ENCODE measurements around the gene BCOR. TPM values are rescaled to one million over a fixed set of nuclear protein-coding genes. Genes with fewer than 3 reads are reported as not detected.

BCOR gene
- total RNA-seq, 1 donor from 2014 or later: 15.1 TPM

- Histone ChIP-seq H3K4me1 (peaks cover 15% of the 10 kb centered on the region), H3K9me3 (replicated peaks) (no peaks in the 10 kb centered on the region), H3K4me3 (no peak overlapping the region), H3K36me3 (no peaks in the 10 kb centered on the region), H3K27ac (replicated peaks) (peak overlapping the region; percentile 93), H3K27me3 (ENCODE audit: low read depth) (no peaks in the 10 kb centered on the region)
- intact Hi-C loops (cut with micrococcal nuclease): no loop called here
- DNase-seq: peak; percentile 31
- TF ChIP-seq CTCF (IDR thresholded peaks at IDR 0.05; ENCODE audit: borderline replicate concordance): no peak
Observed at GRCh38 chrX:40100141-40100536, 2.4 kb upstream of the BCOR start.

GRCh38 chrX:40099055-40099958 lies 1.5 kb upstream of the BCOR start:
- no peak for TF ChIP-seq CTCF (IDR thresholded peaks at IDR 0.05; ENCODE audit: borderline replicate concordance)
- peak overlapping the region; percentile 93 for H3K27ac ChIP-seq (replicated peaks)
- no peaks in the 10 kb centered on the region for H3K36me3 ChIP-seq
- H3K9me3 ChIP-seq (replicated peaks): no peaks in the 10 kb centered on the region
- peaks cover 18% of the 10 kb centered on the region for H3K4me1 ChIP-seq
- DNase-seq: peak; percentile 33
- intact Hi-C loops (cut with micrococcal nuclease): loop anchor here (10.0 kb wide), 1 partner anchor 45 kb away; no protein-coding TSS in a partner anchor
- H3K4me3 ChIP-seq: peak overlapping the region; percentile 86
- no peaks in the 10 kb centered on the region for H3K27me3 ChIP-seq (ENCODE audit: low read depth)

- H3K27me3 ChIP-seq (ENCODE audit: low read depth): no peaks in the 10 kb centered on the region
Observed at GRCh38 chrX:40098264-40099054, 701 bp upstream of the BCOR start.

GRCh38 chrX:40097141-40097503 lies 636 bp downstream of the BCOR start:
- peaks cover 25% of the 10 kb centered on the region for H3K4me1 ChIP-seq
- peak overlapping the region; percentile 93 for H3K27ac ChIP-seq (replicated peaks)
- H3K4me3 ChIP-seq: peak overlapping the region; percentile 86
- no peaks in the 10 kb centered on the region for H3K27me3 ChIP-seq (ENCODE audit: low read depth)
- H3K9me3 ChIP-seq (replicated peaks): no peaks in the 10 kb centered on the region
- no peaks in the 10 kb centered on the region for H3K36me3 ChIP-seq
- no peak for TF ChIP-seq CTCF (IDR thresholded peaks at IDR 0.05; ENCODE audit: borderline replicate concordance)
- no peak for DNase-seq
- intact Hi-C loops (cut with micrococcal nuclease): loop anchor here (10.0 kb wide), 1 partner anchor 48 kb away; no protein-coding TSS in a partner anchor

More at GRCh38 chrX:40098264-40099054, 701 bp upstream of the BCOR start:
- no peak for TF ChIP-seq CTCF (IDR thresholded peaks at IDR 0.05; ENCODE audit: borderline replicate concordance)
- Histone ChIP-seq H3K36me3 (no peaks in the 10 kb centered on the region), H3K9me3 (replicated peaks) (no peaks in the 10 kb centered on the region), H3K4me3 (peak overlapping the region; percentile 86), H3K27ac (replicated peaks) (peak overlapping the region; percentile 93), H3K4me1 (peaks cover 23% of the 10 kb centered on the region)
- DNase-seq: peak; percentile 42
- intact Hi-C loops (cut with micrococcal nuclease): loop anchor here (10.0 kb wide), 1 partner anchor 46 kb away; no protein-coding TSS in a partner anchor

GRCh38 chrX:40096395-40097091 lies 1.2 kb downstream of the BCOR start:
- no peaks in the 10 kb centered on the region for H3K9me3 ChIP-seq (replicated peaks)
- intact Hi-C loops (cut with micrococcal nuclease): loop anchor here (10.0 kb wide), 1 partner anchor 48 kb away; no protein-coding TSS in a partner anchor
- peak overlapping the region; percentile 93 for H3K27ac ChIP-seq (replicated peaks)
- H3K36me3 ChIP-seq: no peaks in the 10 kb centered on the region
- H3K4me3 ChIP-seq: peak overlapping the region; percentile 86
- H3K4me1 ChIP-seq: peaks cover 30% of the 10 kb centered on the region
- no peak for TF ChIP-seq CTCF (IDR thresholded peaks at IDR 0.05; ENCODE audit: borderline replicate concordance)
- H3K27me3 ChIP-seq (ENCODE audit: low read depth): no peaks in the 10 kb centered on the region
- DNase-seq: peak; percentile 51

All from left ventricle myocardium inferior (tissue), 1 donor.